ENCODE results near the gene MCCD1.
"Not testable (repeated sequence)": the region's sequence is repeated elsewhere in the genome, so short reads cannot be mapped to it uniquely, and the experiment has no call there.

MCCD1 gene, protein sequence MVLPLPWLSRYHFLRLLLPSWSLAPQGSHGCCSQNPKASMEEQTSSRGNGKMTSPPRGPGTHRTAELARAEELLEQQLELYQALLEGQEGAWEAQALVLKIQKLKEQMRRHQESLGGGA

DNA sequence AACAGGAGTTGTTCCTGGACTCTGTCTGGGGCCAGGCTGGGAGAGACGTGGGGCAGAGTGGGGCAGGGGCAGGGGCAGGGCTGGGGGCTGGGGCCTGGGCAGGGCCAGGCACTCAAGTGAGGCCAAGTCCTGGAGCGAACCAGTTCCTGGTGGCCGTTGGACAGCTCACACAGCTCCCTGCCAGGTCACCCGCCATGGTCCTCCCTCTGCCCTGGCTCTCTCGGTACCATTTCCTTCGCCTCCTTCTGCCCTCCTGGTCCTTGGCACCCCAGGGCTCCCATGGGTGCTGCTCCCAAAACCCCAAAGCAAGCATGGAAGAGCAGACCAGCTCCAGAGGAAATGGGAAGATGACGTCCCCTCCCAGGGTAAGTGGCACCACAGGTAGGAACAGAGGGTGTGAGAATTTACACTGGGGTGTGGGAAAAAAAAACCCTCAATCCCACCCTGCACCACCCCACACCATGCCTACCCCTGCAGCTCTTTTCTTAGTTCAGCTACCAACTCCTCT is at the start of gene MCCD1:
MCCD1 (plus strand) TSS at position 142 of the 508 bp plus-strand sequence; CDS start at position 195, 53 bp downstream.
- no peak for DNase-seq (ENCODE audit: low read depth)
- TF ChIP-seq, protein P1, sequence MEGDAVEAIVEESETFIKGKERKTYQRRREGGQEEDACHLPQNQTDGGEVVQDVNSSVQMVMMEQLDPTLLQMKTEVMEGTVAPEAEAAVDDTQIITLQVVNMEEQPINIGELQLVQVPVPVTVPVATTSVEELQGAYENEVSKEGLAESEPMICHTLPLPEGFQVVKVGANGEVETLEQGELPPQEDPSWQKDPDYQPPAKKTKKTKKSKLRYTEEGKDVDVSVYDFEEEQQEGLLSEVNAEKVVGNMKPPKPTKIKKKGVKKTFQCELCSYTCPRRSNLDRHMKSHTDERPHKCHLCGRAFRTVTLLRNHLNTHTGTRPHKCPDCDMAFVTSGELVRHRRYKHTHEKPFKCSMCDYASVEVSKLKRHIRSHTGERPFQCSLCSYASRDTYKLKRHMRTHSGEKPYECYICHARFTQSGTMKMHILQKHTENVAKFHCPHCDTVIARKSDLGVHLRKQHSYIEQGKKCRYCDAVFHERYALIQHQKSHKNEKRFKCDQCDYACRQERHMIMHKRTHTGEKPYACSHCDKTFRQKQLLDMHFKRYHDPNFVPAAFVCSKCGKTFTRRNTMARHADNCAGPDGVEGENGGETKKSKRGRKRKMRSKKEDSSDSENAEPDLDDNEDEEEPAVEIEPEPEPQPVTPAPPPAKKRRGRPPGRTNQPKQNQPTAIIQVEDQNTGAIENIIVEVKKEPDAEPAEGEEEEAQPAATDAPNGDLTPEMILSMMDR (IDR thresholded peaks at IDR 0.05; ENCODE audit: low read depth, low read length, missing control alignments), result no peak
- H3K4me3 ChIP-seq (ENCODE audit: low read depth, low read length), result no peak within 1 kb of the TSS

DNA sequence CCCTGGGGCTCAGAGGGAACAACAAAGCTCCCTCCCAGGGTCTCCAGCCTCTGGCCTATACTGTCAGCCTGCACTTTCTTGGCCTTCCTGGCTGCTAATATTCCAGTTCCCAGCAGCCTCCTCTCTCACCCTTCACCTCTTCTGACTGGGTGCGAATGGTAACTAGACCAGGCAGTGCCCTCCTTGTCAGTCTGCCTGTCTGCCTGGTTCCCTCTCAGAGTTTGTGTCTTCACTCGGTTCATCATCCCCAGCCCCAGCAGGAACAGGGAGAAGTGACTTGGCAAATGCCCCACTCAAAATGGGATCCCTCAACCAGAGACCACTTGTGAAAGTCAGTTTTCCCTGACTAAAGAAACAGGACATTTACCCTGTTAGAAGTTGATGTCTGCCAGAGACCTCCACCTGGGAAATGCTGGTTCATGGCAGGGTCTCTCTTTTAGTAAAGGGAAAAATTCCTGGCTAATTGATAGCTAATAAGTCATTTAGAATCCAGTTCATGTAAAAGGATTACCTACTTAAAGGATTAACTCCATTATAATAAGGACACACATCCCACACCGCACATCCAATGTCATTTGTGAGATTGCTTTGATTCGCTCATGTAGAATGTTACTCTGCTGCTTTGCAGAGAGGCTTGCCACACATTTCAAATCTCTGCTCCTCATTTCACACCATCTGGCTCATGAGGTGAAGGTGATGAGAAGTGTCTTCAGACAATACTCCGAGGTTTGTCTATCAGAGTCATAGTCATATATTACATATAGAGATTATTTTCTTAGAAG is 49.4 kb upstream of the MCCD1 start:
- TF ChIP-seq, protein P1 (IDR thresholded peaks at IDR 0.05; ENCODE audit: low read depth, low read length, missing control alignments), result no peak
- no peak overlapping the region for H3K4me3 ChIP-seq (ENCODE audit: low read depth, low read length)
- no peak for DNase-seq (ENCODE audit: low read depth)

DNA sequence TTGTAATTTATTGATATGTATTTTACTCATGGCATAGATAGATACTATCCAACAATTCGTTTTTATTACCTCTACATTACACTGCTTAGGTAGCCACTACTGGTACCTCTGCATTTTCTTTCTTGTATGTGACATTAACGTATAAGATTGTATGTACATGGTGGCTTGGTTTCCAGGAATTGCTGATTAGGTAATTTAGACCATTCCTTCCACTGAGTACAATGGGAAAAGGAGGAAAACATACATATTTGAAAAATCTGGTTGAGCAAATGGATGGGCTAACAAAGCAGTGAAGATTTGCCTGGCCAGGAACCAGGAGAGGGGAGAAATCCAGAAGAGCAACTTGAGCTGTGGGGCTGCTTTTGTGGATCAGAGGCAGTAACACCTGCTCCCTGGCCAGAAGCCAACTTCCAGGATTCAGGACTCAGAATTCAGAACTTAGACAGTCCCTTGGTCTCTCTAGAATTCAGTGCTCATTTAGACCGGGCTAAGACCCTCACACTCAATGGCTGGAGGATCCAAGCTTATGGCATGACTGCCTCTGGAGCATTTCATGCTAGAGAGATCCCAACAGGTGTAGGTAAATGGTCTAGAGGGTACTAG is 48.7 kb upstream of the MCCD1 start:
- no peak overlapping the region for H3K4me3 ChIP-seq (ENCODE audit: low read depth, low read length)
- TF ChIP-seq, protein P1 (IDR thresholded peaks at IDR 0.05; ENCODE audit: low read depth, low read length, missing control alignments), result no peak
- DNase-seq (ENCODE audit: low read depth), result no peak

DNA sequence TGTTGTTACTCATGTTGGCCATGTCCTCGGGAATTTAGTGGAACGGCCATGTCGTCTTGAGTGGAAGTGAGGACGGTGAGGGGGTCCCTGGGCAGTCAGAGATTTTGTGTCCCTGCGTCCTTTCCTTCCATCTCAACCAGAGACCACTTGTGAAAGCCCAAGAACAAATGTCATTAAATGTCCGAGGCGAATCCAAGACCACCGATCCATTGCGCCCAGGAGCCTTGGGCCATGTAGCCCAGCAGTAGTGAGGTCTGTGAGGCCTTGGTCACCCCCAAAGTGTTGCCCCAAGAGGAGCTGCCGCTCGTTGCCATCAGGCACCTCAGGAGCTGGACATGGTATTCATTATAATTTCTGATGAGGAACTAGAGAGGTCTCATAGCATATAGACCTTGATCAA is 48.2 kb upstream of the MCCD1 start:
- DNase-seq (ENCODE audit: low read depth), result no peak
- TF ChIP-seq, protein P1 (IDR thresholded peaks at IDR 0.05; ENCODE audit: low read depth, low read length, missing control alignments), result no peak
- H3K4me3 ChIP-seq (ENCODE audit: low read depth, low read length), result no peak overlapping the region

DNA sequence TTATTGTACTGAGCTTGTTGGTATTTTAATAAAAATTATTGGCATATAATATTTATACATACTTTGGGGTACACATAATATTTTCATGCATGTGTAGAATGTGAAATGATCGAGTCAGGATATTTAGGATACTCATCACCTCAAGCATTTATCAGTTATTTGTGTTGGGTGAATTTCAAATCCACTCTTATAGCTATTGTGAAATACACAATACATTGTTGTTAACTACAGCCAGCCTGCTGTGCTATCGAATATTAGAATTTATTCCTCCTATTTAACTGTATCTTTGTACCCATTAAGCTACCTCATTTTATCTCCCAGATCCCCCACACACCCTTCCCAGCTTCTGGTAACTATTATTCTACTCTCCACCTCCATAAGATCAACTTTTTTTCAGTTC is 45.4 kb upstream of the MCCD1 start:
- no peak overlapping the region for H3K4me3 ChIP-seq (ENCODE audit: low read depth, low read length)
- TF ChIP-seq, protein P1 (IDR thresholded peaks at IDR 0.05; ENCODE audit: low read depth, low read length, missing control alignments), result no peak
- no peak for DNase-seq (ENCODE audit: low read depth)

DNA sequence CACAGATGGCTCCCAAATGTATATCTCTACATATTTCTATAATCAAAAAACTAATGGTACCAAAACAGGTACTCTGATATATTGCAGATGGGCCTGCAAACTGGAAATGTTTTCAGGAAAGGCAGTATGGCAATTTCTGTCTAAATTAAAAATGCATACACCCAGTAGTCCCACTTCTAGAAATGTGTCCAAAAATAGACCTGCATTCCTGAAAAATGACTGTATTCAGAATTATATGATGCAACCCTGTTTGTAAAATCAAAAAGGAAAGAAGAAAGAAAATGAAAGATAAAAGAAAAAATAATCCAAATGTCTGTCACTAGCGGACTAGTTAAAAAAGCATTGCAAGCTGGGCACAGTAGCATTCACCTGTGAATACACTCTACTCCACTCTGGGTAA is 43.7 kb upstream of the MCCD1 start:
- TF ChIP-seq, protein P1 (IDR thresholded peaks at IDR 0.05; ENCODE audit: low read depth, low read length, missing control alignments), result no peak
- no peak for DNase-seq (ENCODE audit: low read depth)
- H3K4me3 ChIP-seq (ENCODE audit: low read depth, low read length), result no peak overlapping the region

DNA sequence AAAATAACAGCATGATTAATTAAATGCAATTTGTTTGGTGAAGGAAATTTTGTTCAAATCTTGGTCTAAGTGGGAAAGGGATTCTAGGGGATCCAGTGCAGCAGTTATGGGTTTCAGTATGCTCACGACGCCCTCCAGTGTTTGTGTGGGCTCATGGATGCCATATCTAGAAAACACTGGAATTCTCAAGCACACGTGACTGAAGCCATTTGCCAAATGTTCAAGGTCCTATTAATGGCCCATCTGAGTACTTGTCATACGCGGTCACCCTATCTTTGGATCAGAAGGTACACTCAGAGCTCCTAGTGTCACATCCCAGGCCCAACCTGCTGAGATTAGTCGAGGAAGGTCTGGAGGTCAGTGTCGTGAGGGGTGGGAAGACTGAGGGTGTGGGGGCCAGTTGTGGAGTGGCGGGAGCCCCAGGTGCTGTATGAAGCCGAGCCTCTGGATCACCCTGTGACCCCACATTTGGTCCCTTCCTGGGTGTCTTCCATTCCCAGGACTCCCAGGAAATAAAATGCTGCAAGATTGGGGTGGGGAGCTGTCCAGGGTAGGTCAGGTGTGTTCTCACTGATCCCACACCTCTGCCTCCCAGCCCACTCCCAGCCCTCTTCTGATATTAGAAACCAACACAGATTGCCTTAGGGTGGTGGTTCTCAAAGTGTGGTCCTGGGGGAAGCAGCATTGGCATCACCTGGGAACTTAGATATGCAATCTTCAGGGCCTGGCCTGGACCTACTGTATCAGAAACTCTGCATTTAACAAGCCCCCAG is 42.5 kb upstream of the MCCD1 start:
- H3K4me3 ChIP-seq (ENCODE audit: low read depth, low read length); DNase-seq (ENCODE audit: low read depth): not testable (repeated sequence)

DNA sequence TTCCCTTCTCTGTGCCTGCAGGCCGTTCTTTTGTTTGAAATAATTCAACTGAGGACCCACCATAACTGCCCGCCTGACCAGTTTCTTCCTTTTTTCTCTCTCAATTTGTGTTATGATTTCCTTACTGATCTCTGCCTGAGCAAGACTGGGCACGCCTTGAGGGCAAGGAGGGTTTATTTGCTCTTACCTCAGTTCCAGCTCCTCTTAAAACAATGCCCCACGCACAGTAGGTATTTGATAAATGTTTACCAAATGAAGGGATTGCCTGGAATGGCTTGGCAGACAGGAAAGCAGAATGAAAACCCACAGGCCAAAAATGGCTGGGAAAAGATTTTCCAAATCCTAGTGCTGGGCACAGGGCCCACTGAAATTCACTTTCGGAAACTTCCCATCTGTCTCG is 41.1 kb upstream of the MCCD1 start:
- not testable (repeated sequence) for DNase-seq (ENCODE audit: low read depth); H3K4me3 ChIP-seq (ENCODE audit: low read depth, low read length)

All from GM12864 (cell line).